ENCODE measurements around the gene GALNT11.
"Not testable (repeated sequence)": the region's sequence is repeated elsewhere in the genome, so short reads cannot be mapped to it uniquely, and the experiment has no call there.

GRCh38 chr7:152038410-152038809 is 12.9 kb downstream of the GALNT11 start:
- not testable (repeated sequence) for TF ChIP-seq CTCF (IDR thresholded peaks at IDR 0.05; ENCODE audit: borderline replicate concordance, extremely low read depth, low read length, poor library complexity, severe bottlenecking); EZH2 (IDR thresholded peaks at IDR 0.05; ENCODE audit: borderline replicate concordance, low read depth, low read length, severe bottlenecking)

All from DND-41 (cell line).